ENCODE measurements around the gene TROAP.
A peak's percentile ranks its signal among the peaks of the same experiment; 100 is the strongest.
"Not testable (repeated sequence)": the region's sequence is repeated elsewhere in the genome, so short reads cannot be mapped to it uniquely, and the experiment has no call there.

Gene TROAP

DNA sequence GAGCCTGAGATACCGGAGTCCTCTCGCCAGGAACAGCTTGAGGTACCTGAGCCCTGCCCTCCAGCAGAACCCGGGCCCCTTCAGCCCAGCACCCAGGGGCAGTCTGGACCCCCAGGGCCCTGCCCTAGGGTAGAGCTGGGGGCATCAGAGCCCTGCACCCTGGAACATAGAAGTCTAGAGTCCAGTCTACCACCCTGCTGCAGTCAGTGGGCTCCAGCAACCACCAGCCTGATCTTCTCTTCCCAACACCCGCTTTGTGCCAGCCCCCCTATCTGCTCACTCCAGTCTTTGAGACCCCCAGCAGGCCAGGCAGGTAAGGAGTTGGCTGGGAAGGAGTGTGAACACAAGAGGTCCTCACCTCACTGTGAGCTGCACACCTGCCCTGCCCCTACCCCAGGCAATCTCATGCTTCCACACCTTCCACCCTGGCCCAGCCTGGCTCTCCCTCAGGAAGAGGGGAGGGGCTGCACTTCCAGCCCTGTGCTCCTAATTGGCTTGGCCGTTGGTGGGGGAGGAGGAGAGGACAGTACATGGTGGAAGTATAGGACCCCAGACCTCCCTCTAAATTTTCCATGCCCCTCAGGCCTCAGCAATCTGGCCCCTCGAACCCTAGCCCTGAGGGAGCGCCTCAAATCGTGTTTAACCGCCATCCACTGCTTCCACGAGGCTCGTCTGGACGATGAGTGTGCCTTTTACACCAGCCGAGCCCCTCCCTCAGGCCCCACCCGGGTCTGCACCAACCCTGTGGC is 7.8 kb downstream of the TROAP start:
- DNase-seq: no peak

DNA sequence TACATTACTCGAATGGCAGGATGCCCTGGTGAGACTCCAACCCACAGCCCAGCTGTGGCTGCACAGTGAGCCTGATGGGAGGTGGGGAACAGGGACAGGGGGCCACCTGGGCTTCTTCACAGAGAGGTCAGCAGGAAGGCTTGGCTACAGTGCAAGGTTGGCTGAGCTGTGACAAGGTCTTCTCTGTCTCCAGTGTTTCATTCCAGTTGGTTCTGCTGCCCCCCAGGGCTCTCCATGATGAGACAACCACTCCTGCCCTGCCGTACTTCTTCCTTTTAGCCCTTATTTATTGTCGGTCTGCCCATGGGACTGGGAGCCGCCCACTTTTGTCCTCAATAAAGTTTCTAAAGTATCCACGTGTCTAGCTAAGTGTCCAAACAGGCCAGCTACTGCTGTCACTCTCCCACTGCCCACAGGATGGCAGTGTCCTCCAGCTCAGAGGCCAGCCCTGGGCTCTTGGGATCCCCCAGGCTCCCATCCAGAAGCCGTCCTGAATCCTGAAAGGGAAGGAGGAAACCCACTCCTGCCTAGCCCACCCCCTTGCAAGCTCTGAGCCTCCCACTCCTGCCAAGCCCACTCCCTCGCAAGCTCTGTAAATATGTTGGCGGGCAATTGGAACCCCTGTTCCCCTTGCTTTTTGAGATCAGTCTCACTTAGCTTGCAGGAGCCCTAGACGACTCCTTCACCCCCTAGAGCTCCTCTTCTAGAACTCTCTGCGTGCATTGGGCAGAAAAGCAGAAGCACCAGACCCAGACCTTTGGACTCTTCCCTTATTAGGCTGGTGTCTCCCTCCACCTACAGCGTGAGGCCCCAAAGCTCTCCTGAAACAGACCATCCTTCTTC is 8.5 kb downstream of the TROAP start:
- no peak for DNase-seq

DNA sequence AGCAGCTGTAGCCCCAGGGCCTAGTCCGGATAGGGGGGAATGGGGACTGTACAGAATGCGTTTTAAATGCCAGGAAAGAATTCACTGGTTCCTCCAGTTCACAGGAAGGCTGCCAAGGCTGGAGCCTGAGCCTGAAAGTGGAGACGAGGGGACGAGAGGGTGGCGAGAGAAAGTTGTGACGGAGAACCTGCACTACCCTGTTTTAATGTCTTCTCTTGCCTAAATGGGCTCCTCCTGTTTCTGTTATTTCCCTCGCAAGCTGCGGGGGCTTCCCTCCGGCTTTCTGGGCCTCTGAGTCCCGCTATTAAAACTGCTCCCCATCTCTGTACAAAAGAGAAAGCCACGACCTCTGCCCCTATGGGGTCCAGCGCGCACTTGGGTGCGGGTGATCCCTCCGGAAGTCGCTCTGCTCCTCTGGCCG is 9.4 kb downstream of the TROAP start:
- DNase-seq: no peak

- DNase-seq: no peak
Observed at GRCh38 chr12:49332891-49333371, 9.9 kb downstream of the TROAP start.

DNA sequence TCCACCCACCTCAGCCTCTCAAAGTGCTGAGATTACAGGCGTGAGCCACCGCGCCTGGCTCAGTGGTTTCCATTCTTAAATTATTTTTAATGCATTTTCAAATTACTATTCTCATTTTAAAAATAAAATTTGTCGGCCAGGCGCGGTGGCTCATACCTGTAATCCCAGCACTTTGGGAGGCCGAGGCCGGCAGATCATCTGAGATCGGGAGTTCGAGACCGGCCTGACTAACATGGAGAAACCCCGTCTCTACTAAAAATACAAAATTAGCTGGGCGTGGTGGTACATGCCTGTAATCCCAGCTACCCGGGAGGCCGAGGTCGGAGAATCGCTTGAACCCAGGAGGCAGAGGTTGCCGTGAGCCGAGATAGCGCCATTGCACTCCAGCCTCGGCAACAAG is 10.7 kb downstream of the TROAP start:
- DNase-seq: not testable (repeated sequence)

DNA sequence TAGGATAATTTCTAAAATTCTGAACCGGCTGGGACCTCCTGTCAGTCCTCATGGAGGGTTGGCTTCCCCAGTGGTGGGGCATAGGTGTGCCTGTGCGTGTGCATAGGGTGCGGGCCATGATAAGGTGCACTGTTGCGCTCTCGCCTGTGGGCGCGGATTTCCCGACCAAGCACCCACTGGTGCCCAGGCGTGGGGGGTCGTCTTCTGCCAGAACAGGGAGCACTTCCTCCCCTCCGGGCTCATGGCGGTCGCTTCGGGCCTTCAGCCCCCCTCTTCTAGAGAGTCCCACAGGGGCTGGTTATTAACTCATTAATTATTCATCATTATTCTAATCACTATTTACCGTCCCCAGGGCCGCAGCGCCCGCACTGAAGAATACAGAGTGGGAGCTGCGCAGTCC is 11.2 kb downstream of the TROAP start:
- no peak for DNase-seq

DNA sequence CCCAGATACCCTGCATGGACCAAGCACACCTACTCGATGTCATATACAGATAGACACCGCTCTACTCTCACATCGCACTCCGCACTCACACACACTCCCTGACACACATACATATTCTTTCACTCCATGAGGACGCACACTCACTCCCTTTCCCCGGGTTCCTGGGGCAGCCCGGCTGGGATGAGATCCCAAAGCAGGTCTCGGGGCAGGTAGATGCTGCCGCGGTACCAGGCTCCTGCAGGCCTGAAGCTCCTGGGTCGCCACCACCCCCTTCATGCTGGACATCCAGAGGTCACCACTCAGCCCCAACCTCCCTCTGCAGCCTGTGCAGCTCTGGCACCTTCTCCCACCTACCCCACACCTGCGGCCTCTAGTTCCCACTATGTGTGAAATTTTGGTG is 11.6 kb downstream of the TROAP start:
- DNase-seq: no peak

GRCh38 chr12:49335118-49335954 is 12.3 kb downstream of the TROAP start:
- no peak for DNase-seq

DNA sequence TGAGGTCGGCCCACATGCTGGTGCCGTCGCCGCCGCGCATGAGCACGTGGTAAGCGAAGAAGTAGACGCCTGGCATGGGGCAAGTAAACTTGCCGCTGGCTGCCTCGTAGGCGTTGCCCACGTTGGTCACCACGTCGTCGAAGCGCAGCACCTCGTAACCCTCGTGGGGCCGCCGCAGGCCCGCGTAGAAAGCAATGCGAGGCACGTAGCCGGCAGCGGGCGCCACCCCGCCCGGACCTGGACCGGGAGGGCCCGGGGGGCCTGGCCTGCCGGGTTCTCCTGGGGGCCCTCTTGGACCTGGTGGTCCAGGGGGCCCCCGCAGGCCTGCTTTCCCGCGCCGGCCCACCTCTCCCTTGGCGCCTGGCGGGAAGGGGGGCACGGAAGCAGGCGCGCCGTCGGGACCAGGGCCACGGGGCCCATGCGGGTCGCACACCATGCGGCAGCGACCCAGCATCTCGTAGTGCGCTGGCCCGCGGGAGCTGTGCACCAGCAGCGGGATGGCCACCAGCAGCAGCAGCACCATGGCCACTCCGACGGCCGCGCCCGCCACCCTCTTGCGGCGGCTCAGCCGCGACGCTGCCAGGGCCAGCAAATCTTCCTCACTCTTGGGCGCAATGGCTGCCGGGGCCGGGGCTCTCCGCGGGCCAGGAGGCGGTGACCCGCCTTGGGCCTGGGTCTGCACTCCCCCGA is 13.0 kb downstream of the TROAP start:
- DNase-seq: no peak

DNA sequence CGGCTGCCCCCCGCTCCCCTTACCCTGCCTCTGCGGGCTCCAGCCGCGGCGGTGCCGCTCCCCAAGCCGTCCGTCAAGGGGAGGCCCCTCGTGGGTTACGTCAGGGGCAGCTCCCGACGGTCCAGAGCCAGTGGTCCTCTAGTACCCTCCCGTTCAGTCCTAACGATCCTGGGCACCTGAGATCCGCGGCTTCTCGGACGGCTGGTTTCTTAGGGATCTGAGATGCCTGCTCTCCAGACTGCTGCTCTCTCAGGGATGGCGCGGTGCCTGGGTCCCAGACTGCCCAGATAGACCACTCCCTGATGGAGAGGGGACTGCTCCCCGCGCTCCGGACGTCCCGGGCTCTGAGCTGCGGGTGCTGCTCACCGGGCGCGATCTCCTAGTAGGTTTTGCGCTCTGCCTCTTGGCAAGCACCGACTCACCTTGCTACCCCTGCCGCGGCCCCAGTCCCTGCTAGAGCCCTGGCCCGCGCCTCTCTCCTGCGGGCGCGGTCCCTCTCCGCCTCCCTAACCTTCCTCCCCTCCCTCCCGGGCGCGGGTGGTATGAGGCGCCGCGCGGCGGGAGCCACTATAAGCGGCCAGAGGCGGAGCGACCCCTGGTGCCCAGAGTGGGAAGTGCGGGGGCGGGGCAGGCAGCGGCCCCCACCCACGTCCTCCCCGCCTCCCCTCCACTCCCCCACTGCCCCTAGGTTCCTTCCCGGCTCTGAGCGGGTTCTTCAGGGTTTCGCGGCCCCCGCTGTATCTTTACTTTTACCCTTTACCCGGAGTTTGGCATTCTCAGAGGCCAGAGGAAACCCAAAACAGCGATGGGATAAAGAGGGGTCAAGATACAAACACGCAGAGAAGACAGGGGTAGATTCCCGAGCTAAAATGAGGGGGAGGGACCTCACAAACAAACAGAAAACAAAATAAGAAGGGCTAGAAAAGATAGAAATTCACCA is 13.9 kb downstream of the TROAP start, which contains the start of gene C1QL4:
TSS of gene C1QL4 (minus strand) at position 544 of the 940 bp plus-strand sequence. CDS start 711 bp downstream, outside the sequence.
- peak; percentile 90 for DNase-seq

GRCh38 chr12:49338830-49339463 is 15.9 kb downstream of the TROAP start:
- no peak for DNase-seq

DNA sequence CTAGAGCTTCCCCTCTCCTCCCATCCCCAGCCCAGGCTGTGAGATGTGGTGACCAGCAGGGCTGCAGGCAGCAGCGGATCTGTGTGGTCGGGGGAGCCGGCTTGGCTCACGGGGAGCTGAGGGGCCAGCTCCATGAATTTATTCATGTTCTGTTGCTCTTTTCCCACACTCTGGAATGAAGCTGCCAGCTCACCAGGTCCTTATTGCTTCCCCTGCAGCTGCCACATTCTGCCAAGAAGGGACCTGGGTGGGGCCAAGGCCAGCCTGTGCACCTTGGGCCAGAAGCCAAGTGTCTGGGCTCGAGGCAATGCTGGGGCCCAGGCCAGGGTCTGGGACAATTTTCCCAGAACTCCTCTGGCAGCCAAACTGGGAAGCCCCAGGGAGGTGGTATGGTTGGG is 16.4 kb downstream of the TROAP start:
- no peak for DNase-seq

GRCh38 chr12:49340095-49340870 is 17.2 kb downstream of the TROAP start:
- no peak for DNase-seq

DNA sequence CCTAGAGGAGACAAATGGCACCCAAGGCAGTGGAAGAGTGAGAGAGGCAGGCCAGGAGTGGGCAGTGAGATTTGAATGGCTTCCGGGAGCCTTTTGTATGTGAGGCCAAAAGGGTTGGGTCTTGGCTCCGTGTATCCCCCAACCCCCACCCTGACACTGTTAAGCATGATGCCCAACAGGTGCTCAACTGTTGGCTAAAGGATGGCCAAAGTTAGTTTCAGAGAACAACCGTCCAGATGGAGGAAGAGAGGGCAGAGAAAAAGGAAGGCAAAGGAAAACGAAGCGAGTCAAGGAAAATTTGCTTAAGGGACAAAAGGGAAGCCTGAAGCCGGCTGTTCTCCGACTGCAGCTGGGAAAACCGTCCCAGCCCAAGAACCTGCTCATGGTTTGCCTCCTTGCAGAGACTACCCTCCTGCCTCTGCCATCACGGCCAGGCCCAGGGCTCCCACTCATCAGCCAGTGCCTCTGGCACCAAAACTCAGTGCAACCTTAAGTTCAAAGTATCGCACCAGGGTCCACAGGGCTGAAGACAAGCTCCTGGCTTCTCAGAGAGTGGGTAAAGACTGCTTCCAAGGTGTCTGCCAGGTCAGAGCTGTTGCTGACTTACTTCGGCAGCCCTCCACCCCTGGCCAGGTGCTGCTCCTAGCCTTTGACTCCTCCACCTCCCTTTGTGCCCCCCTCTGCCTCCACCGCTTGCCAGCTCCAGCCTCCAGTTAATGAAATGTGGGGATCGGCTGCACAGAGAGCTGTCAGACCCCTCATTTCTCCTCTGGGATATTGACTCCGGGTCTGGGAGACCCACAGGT is 18.1 kb downstream of the TROAP start:
- no peak for DNase-seq

DNA sequence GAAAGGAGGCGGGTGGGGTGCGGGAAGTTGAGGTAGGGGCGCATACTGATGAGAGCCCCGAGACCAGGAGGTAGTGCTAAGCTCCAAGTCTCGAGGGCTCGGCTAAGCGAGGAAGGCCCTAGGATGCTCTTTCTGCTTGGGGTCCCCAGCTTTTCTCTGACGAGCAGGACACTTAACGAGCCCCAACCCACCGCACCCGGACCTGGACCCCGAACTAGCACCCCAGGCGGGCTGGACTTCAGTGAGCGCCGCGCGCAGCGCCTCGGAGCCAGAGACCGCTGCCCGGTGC is 18.7 kb downstream of the TROAP start:
- DNase-seq: no peak

DNA sequence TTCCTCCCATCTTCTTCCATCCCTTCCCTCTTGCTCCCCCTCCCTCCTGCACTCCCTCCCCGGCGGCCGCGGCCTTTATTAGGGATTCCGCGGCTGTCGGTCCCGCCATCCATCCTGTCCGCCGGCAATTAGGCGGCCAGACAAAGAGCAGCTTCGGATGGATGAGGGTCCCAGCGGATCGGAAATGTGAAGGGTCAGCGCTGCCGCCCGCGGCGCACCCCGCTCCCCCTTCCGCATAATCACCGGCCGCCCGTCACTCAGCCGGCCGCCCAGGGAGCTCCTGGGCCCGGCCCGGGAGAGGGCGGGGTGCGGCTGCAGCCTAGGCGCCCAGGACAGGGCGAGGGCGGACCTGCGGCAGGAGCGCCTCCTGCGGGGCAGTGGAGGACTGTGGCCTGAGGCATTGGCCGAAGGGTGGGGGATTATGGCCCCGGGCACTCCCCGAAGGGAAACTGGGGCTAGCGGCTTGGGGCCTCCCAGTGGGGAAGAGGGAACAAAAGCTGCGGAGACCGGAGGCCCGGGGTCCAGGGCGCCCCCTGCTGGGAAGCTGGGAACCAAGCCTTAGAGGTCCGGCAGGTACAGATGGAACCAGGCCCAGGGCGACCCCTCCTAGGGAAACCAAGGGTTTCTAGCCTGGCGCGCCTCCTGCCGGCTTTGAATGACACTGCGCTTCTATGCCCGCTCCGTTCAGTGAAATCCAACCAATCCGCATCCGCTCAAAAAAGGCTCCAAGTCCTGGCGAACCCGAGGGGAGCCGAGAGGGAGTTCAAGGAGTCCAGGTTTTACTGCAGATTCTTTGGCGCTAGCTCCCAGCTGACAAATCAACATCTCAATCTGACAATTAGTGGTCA is 19.2 kb downstream of the TROAP start:
- peak; percentile 80 for DNase-seq

DNA sequence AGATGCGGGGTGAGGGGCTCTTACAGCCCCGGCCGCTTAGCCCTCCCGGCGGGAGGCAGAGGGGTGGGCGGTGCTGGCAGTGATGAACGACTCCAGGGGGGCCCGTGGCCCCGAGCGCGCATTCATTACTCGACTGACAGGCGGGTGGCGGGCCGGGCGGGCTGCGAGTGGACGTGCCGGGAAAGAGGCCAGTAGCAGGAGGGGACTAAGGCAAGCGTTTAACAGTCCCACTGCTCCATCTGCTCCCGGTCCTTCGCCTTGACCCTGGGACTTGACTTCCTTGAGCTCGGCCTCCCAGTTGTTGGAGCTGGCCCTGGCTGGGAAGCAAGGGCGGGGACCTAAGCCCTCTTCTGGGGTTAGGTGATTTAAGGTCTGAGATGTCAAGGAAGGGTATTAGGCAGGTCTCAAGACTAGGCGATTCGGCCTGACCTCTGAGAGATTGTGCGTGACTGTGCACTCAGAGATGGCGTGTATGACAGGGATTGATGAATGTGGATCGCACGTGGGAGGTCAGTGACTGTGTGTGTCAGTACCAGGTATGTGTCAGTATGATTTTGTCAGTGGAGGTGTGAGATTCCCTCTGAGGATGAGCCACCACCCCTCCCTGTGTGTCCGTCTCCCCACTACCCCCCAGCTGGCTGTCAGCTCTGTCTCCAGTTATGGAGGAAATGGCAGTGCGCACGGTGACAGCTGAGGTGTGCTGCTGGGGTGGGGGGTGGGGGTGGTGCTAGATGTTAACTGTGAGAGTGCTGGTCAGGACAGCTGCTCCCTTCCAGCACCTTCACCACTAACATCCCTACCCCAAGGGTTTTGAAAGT is 20.1 kb downstream of the TROAP start:
- DNase-seq: peak; percentile 25
